ENCODE results near the gene CRLF1. TPM values are rescaled to one million over a fixed set of nuclear protein-coding genes. Genes with fewer than 3 reads are reported as not detected.

Gene CRLF1
- total and polyA plus RNA-seq, 9 donors = 11.0 to 52.6 (median 35.7) TPM

- no peaks in the 10 kb centered on the region for H3K27me3 ChIP-seq (ENCODE audit: control insufficient read depth, insufficient read depth, low read length)
- WGBS (ENCODE audit: insufficient coverage) = 97% methylated on average over 14 of the region's 18 CpGs
- peaks cover 17% of the 10 kb centered on the region for H3K4me1 ChIP-seq (ENCODE audit: control insufficient read depth, insufficient read depth, low read length)
- no peak overlapping the region for H3K27ac ChIP-seq (ENCODE audit: low read length)
- H3K9me3 ChIP-seq (replicated peaks; ENCODE audit: control insufficient read depth, low read depth, low read length) = no peaks in the 10 kb centered on the region
- DNase-seq = no peak
- H3K4me3 ChIP-seq (ENCODE audit: low read length) = no peak overlapping the region
- peaks cover 51% of the 10 kb centered on the region for H3K36me3 ChIP-seq (ENCODE audit: control insufficient read depth, insufficient read depth, low read length)
These were observed 31.8 kb downstream of the CRLF1 start for GRCh38 chr19:18574691-18575291.

DNA sequence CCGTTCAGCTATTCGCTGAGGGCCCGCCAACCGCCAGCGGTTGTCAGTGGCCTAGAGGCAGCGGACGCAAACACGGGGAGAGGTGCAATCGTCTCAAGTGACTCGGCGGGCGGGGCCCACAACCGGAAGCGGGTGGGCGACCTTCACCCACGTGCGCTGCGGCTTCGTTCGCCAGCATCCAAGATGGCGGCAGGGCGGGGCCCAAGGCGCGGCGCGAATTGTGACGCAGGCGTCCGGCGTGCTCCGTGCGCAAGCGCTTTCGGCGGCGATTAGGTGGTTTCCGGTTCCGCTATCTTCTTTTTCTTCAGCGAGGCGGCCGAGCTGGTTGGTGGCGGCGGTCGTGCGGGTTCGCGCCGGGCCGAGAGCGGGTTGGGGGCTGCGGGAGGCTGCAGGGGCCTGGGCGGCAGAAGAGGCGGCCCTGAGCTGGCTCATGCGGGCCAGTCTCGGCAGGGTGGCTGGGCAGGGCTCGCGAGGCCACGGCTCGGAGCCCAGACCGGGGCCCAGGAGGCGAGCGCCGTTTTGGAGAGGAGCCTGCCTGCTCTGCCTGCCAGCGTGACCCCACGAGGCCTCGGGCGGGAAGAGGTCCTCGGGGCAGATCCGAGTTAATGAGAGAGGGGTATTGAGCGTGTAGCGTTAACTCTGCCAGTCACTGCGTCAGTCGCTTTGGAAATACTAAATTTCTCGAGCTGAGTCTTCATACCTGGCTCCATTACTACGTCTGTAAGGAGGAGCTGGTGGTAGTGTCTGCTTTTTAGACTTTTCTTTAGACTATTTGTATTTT, 34.8 kb downstream of the CRLF1 start, which contains the start of gene UBA52:
Gene UBA52, plus strand, starts transcription at position 294 of the 781 bp plus-strand sequence. CDS start 1,444 bp downstream, outside the sequence.
- H3K4me3 ChIP-seq (ENCODE audit: low read length) = peak within 1 kb of the TSS; percentile 83
- DNase-seq = peak; percentile 99
- H3K36me3 ChIP-seq (ENCODE audit: control insufficient read depth, insufficient read depth, low read length) = peaks cover 63% of the 10 kb centered on the region
- H3K27ac ChIP-seq (ENCODE audit: low read length) = peak within 1 kb of the TSS; percentile 78
- peaks cover 17% of the 10 kb centered on the region for H3K4me1 ChIP-seq (ENCODE audit: control insufficient read depth, insufficient read depth, low read length)
- no peaks in the 10 kb centered on the region for H3K9me3 ChIP-seq (replicated peaks; ENCODE audit: control insufficient read depth, low read depth, low read length)
- under 1% methylated on average over 75 of the region's 75 CpGs for WGBS (ENCODE audit: insufficient coverage)
- no peaks in the 10 kb centered on the region for H3K27me3 ChIP-seq (ENCODE audit: control insufficient read depth, insufficient read depth, low read length)

- DNase-seq = no peak
- no peaks in the 10 kb centered on the region for H3K9me3 ChIP-seq (replicated peaks; ENCODE audit: control insufficient read depth, low read depth, low read length)
- peaks cover 16% of the 10 kb centered on the region for H3K4me1 ChIP-seq (ENCODE audit: control insufficient read depth, insufficient read depth, low read length)
- WGBS (ENCODE audit: insufficient coverage) = 92% methylated on average over 12 of the region's 15 CpGs
- peaks cover 57% of the 10 kb centered on the region for H3K36me3 ChIP-seq (ENCODE audit: control insufficient read depth, insufficient read depth, low read length)
- no peak overlapping the region for H3K4me3 ChIP-seq (ENCODE audit: low read length)
- no peaks in the 10 kb centered on the region for H3K27me3 ChIP-seq (ENCODE audit: control insufficient read depth, insufficient read depth, low read length)
- no peak overlapping the region for H3K27ac ChIP-seq (ENCODE audit: low read length)
These were observed 38.2 kb downstream of the CRLF1 start for GRCh38 chr19:18568367-18568766.

GRCh38 chr19:18566953-18567352, 39.6 kb downstream of the CRLF1 start:
- no peak for DNase-seq
- no peaks in the 10 kb centered on the region for H3K9me3 ChIP-seq (replicated peaks; ENCODE audit: control insufficient read depth, low read depth, low read length)
- H3K27ac ChIP-seq (ENCODE audit: low read length) = no peak overlapping the region
- peaks cover 60% of the 10 kb centered on the region for H3K36me3 ChIP-seq (ENCODE audit: control insufficient read depth, insufficient read depth, low read length)
- H3K4me1 ChIP-seq (ENCODE audit: control insufficient read depth, insufficient read depth, low read length) = peaks cover 7% of the 10 kb centered on the region
- no peaks in the 10 kb centered on the region for H3K27me3 ChIP-seq (ENCODE audit: control insufficient read depth, insufficient read depth, low read length)
- no peak overlapping the region for H3K4me3 ChIP-seq (ENCODE audit: low read length)
- 88% methylated on average over 8 of the region's 8 CpGs for WGBS (ENCODE audit: insufficient coverage)

DNA sequence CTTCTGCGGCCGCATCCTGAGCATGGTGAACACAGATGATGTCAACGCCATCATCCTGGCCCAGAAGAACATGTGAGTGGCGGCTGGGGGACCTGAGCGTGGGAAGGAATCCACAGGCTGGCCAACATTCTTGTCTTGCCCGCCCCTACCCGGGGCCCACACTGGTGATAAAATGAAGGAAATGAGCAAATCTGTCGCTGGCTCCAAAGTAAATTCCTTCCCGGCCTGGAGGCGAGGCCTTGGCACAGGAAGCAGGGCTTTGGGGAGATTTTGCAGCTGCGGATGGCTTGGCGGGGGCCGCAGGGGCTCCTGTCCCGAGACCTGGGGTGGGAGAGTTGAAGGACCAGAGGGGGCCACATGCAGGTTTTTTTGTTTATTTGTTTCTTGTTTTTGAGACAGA, 44.5 kb downstream of the CRLF1 start:
- Histone ChIP-seq H3K4me3 (ENCODE audit: low read length) (no peak overlapping the region), H3K4me1 (ENCODE audit: control insufficient read depth, insufficient read depth, low read length) (peaks cover 22% of the 10 kb centered on the region), H3K27me3 (ENCODE audit: control insufficient read depth, insufficient read depth, low read length) (no peaks in the 10 kb centered on the region), H3K36me3 (ENCODE audit: control insufficient read depth, insufficient read depth, low read length) (peaks cover 40% of the 10 kb centered on the region), H3K27ac (ENCODE audit: low read length) (peak overlapping the region; percentile 92), H3K9me3 (replicated peaks; ENCODE audit: control insufficient read depth, low read depth, low read length) (no peaks in the 10 kb centered on the region)
- WGBS (ENCODE audit: insufficient coverage) = 20% methylated on average over 14 of the region's 14 CpGs
- DNase-seq = peak; percentile 68

- Histone ChIP-seq H3K27me3 (ENCODE audit: control insufficient read depth, insufficient read depth, low read length) (no peaks in the 10 kb centered on the region), H3K9me3 (replicated peaks; ENCODE audit: control insufficient read depth, low read depth, low read length) (no peaks in the 10 kb centered on the region), H3K36me3 (ENCODE audit: control insufficient read depth, insufficient read depth, low read length) (peaks cover 19% of the 10 kb centered on the region), H3K4me3 (ENCODE audit: low read length) (no peak overlapping the region), H3K4me1 (ENCODE audit: control insufficient read depth, insufficient read depth, low read length) (peaks cover 24% of the 10 kb centered on the region), H3K27ac (ENCODE audit: low read length) (no peak overlapping the region)
- DNase-seq = no peak
- no CpG with 5 or more reads among the region's 5 CpGs for WGBS (ENCODE audit: insufficient coverage)
These were observed 46.9 kb downstream of the CRLF1 start for GRCh38 chr19:18559685-18560084.

DNA sequence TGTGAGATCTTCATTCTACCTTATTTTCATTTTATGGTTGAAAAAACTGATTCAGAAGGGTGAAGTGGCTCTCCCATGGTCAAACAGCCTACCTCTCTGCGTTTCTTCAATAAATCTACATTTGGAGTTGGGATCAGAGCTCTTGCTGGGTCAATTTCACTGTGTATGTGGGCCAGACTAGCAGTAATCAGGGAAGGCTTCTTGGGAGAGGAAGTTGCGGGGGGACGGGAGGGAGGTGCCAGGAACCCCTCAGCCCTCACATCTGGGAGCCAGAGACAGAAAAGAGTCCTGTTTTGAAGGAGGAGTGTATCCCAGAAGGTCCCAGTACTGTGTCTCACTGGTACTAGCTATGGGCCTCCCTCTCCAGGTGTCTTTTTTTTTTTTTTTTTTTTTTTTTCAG, 48.0 kb downstream of the CRLF1 start:
- DNase-seq = no peak
- H3K9me3 ChIP-seq (replicated peaks; ENCODE audit: control insufficient read depth, low read depth, low read length) = no peaks in the 10 kb centered on the region
- H3K27ac ChIP-seq (ENCODE audit: low read length) = peak overlapping the region; percentile 97
- WGBS (ENCODE audit: insufficient coverage) = no CpG with 5 or more reads among the region's 3 CpGs
- H3K27me3 ChIP-seq (ENCODE audit: control insufficient read depth, insufficient read depth, low read length) = no peaks in the 10 kb centered on the region
- H3K36me3 ChIP-seq (ENCODE audit: control insufficient read depth, insufficient read depth, low read length) = peaks cover 11% of the 10 kb centered on the region
- peak overlapping the region; percentile 96 for H3K4me3 ChIP-seq (ENCODE audit: low read length)
- H3K4me1 ChIP-seq (ENCODE audit: control insufficient read depth, insufficient read depth, low read length) = peaks cover 24% of the 10 kb centered on the region

DNA sequence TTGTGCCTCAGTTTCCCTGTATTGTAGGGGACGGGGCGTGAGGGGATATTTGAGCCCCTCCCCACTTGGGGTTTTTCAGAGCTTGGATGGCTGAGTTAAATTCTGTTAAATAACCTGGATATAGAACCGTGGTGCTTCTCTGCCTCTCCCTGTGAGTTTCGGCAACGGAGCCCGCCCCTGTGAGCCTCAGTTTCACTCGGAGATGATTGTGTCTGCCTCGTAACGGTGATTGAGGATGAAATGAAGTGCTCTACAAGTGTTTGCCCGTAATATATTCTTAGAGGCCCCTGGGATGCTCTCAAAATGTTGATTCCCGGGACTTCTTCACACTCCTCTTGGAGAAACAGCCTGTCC, 48.4 kb downstream of the CRLF1 start:
- H3K9me3 ChIP-seq (replicated peaks; ENCODE audit: control insufficient read depth, low read depth, low read length) = no peaks in the 10 kb centered on the region
- DNase-seq = peak; percentile 37
- WGBS (ENCODE audit: insufficient coverage) = 10% methylated on average over 6 of the region's 11 CpGs

GRCh38 chr19:18557411-18558201, 49.0 kb downstream of the CRLF1 start, which contains the start of gene KXD1:
Gene KXD1 (plus strand): TSS chr19:18557870. CDS start chr19:18562057, 4,187 bp downstream.
- Histone ChIP-seq H3K36me3 (ENCODE audit: control insufficient read depth, insufficient read depth, low read length) (peaks cover 5% of the 10 kb centered on the region), H3K27me3 (ENCODE audit: control insufficient read depth, insufficient read depth, low read length) (no peaks in the 10 kb centered on the region), H3K27ac (ENCODE audit: low read length) (peak within 1 kb of the TSS; percentile 97), H3K4me1 (ENCODE audit: control insufficient read depth, insufficient read depth, low read length) (peaks cover 24% of the 10 kb centered on the region), H3K4me3 (ENCODE audit: low read length) (peak within 1 kb of the TSS; percentile 96), H3K9me3 (replicated peaks; ENCODE audit: control insufficient read depth, low read depth, low read length) (no peaks in the 10 kb centered on the region)
- DNase-seq = peak; percentile 100
- under 1% methylated on average over 52 of the region's 58 CpGs for WGBS (ENCODE audit: insufficient coverage)

More for the DNA sequence above, 48.4 kb downstream of the CRLF1 start:
- H3K27ac ChIP-seq (ENCODE audit: low read length) = peak overlapping the region; percentile 97
- peak overlapping the region; percentile 96 for H3K4me3 ChIP-seq (ENCODE audit: low read length)
- H3K36me3 ChIP-seq (ENCODE audit: control insufficient read depth, insufficient read depth, low read length) = peaks cover 10% of the 10 kb centered on the region
- peaks cover 24% of the 10 kb centered on the region for H3K4me1 ChIP-seq (ENCODE audit: control insufficient read depth, insufficient read depth, low read length)
- no peaks in the 10 kb centered on the region for H3K27me3 ChIP-seq (ENCODE audit: control insufficient read depth, insufficient read depth, low read length)

DNA sequence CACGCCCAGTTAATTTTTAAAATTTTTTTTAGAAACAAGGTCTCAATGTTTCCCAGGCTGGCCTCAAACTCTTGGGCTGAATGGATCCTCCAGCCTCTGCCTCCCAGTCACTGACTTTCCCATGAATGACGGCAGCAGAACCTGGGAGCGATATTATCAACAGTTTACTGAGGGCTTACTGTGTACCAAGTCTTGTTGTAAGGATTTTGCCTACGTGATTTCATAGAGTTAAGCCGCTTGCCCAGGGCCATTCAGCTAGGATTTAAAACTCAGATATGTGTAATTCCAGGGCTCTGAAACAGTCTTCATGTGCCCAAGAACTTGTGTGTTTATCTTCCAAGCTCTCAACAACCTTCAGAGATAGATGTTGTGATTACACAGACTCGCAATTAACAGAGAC, 55.0 kb downstream of the CRLF1 start:
- Histone ChIP-seq H3K36me3 (ENCODE audit: control insufficient read depth, insufficient read depth, low read length) (no peaks in the 10 kb centered on the region), H3K27ac (ENCODE audit: low read length) (no peak overlapping the region), H3K9me3 (replicated peaks; ENCODE audit: control insufficient read depth, low read depth, low read length) (no peaks in the 10 kb centered on the region), H3K27me3 (ENCODE audit: control insufficient read depth, insufficient read depth, low read length) (peaks cover 2% of the 10 kb centered on the region), H3K4me3 (ENCODE audit: low read length) (no peak overlapping the region), H3K4me1 (ENCODE audit: control insufficient read depth, insufficient read depth, low read length) (no peaks in the 10 kb centered on the region)
- WGBS (ENCODE audit: insufficient coverage) = 62% methylated on average over 3 of the region's 6 CpGs
- no peak for DNase-seq
